Neural cell (in vitro differentiated cells): ENCODE results near the gene EHD4. TPM values are rescaled to one million over a fixed set of nuclear protein-coding genes. Genes with fewer than 3 reads are reported as not detected.

Experiments used
- H2AFZ ChIP-seq: fragments of 200-600, 300-800 bp; sonication (generic), shearing (Covaris generic); 2 replicates; pipeline ENCODE4 v1.6.0; 2014; ENCODE audit warnings: low read depth, mild to moderate bottlenecking, antibody characterized with exemption, low read length, moderate library complexity
- H3F3A ChIP-seq: fragments of 200-600 bp; shearing (Covaris generic); 2 replicates; pipeline ENCODE4 v1.6.1; 2016; ENCODE audit warnings: mild to moderate bottlenecking, moderate library complexity, mixed read lengths, antibody characterized with exemption, low read length; ENCODE audit not compliant: insufficient read depth, poor library complexity, severe bottlenecking
- H3K27ac ChIP-seq: fragments of 200-600, 300-800 bp; sonication (generic), shearing (Covaris generic); 2 replicates; pipeline ENCODE4 v1.5.1; 2014; ENCODE audit warnings: mild to moderate bottlenecking, low read length, moderate library complexity
- H3K27me3 ChIP-seq: fragments of 300-800, 200-600 bp; sonication (generic), shearing (Covaris generic); 2 replicates; pipeline ENCODE4 v1.6.0; 2014; ENCODE audit warnings: mild to moderate bottlenecking, low read depth, low read length, moderate library complexity; ENCODE audit not compliant: insufficient read depth
- H3K36me3 ChIP-seq: fragments of 300-800, 200-600 bp; sonication (generic), shearing (Covaris generic); 2 replicates; pipeline ENCODE4 v1.5.1; 2014; ENCODE audit warnings: mild to moderate bottlenecking, antibody characterized with exemption, low read length, moderate library complexity; ENCODE audit not compliant: insufficient read depth
- H3K4me2 ChIP-seq: fragments of 300-800, 200-600 bp; sonication (generic), shearing (Covaris generic); 2 replicates; pipeline ENCODE4 v1.6.0; 2014; ENCODE audit warnings: mild to moderate bottlenecking, low read length
- H3K4me3 ChIP-seq: fragments of 300-800, 200-600 bp; sonication (generic), shearing (Covaris generic); 2 replicates; pipeline ENCODE4 v1.5.1; 2014; ENCODE audit warnings: mild to moderate bottlenecking, low read length, moderate library complexity
- H3K79me2 ChIP-seq: fragments of 200-600 bp; shearing (Covaris generic); replicated peaks from 2 replicates; pipeline ENCODE4 v1.6.0; 2014; ENCODE audit warnings: mild to moderate bottlenecking, low read length, moderate library complexity; ENCODE audit not compliant: insufficient read depth
- H3K9ac ChIP-seq: fragments of 300-800, 200-600 bp; sonication (generic), shearing (Covaris generic); 2 replicates; pipeline ENCODE4 v1.6.1; 2016; ENCODE audit warnings: mild to moderate bottlenecking, low read length, mixed read lengths
- H3K9me2 ChIP-seq: fragments of 200-600 bp; shearing (Covaris generic); 2 replicates; pipeline ENCODE4 v1.6.1; 2016; ENCODE audit warnings: mild to moderate bottlenecking, low read length, mixed read lengths; ENCODE audit not compliant: insufficient read depth
- H3K9me3 ChIP-seq: fragments of 200-600, 300-800 bp; sonication (generic), shearing (Covaris generic); 2 replicates; pipeline ENCODE4 v1.6.1; 2016; ENCODE audit warnings: mild to moderate bottlenecking, mixed run types, low read length, moderate library complexity, mixed read lengths
- H4K20me1 ChIP-seq: fragments of 200-600 bp; shearing (Covaris generic); 2 replicates; pipeline ENCODE4 v1.6.1; 2016; ENCODE audit warnings: mild to moderate bottlenecking, mixed run types; ENCODE audit not compliant: insufficient read depth
- CTCF ChIP-seq: fragments of 450-650 bp; IDR thresholded peaks from 2 replicates; pipeline ENCODE4 v1.5.1; 2014; ENCODE audit warnings: antibody characterized with exemption, mild to moderate bottlenecking, moderate library complexity; ENCODE audit not compliant: poor library complexity, severe bottlenecking
- EP300 ChIP-seq: fragments of 450-650 bp; conservative IDR thresholded peaks from 2 replicates; pipeline ENCODE4 v1.6.1; 2014; ENCODE audit warnings: antibody characterized with exemption, mild to moderate bottlenecking, moderate library complexity; ENCODE audit not compliant: poor library complexity, severe bottlenecking
- EZH2 ChIP-seq: fragments of 200-600, 300-800 bp; shearing (Covaris generic), sonication (generic); IDR thresholded peaks from 2 replicates; pipeline ENCODE4 v1.6.1; 2014; ENCODE audit warnings: antibody characterized with exemption, low read length, borderline replicate concordance, mild to moderate bottlenecking; ENCODE audit not compliant: insufficient read depth, poor library complexity, severe bottlenecking
- MXI1 ChIP-seq: fragments of 450-650 bp; conservative IDR thresholded peaks from 2 replicates; pipeline ENCODE4 v1.6.1; 2014; ENCODE audit warnings: antibody characterized with exemption, mild to moderate bottlenecking; ENCODE audit not compliant: poor library complexity, severe bottlenecking
- POLR2AphosphoS5 ChIP-seq: IDR thresholded peaks from 2 replicates; pipeline ENCODE4 v1.6.1; 2012
- RAD21 ChIP-seq: fragments of 450-650 bp; conservative IDR thresholded peaks from 2 replicates; pipeline ENCODE4 v1.6.1; 2014; ENCODE audit warnings: antibody characterized with exemption, mild to moderate bottlenecking, moderate library complexity
- REST ChIP-seq: IDR thresholded peaks from 2 replicates; pipeline ENCODE4 v1.6.1; 2012; ENCODE audit warnings: borderline replicate concordance
- SMC3 ChIP-seq: fragments of 450-650 bp; conservative IDR thresholded peaks from 2 replicates; pipeline ENCODE4 v1.6.1; 2014; ENCODE audit warnings: antibody characterized with exemption, mild to moderate bottlenecking, moderate library complexity; ENCODE audit not compliant: poor library complexity
- TAF1 ChIP-seq: IDR thresholded peaks from 2 replicates; pipeline ENCODE4 v1.6.1; 2012; ENCODE audit warnings: low read depth
- polyA plus RNA-seq: library from polyadenylated mRNA; depleted of rRNA; stranded (reverse); fragments of >200 nt; gene quantifications from 2 replicates; pipeline ENCODE4 v1.2.3, GENCODE V29; 2014

EHD4 gene
- polyA plus RNA-seq, 1 donor from 2014 or later: 0.09 TPM

GRCh38 chr15:41918506-41919126 lies 53.7 kb downstream of the EHD4 start:
- no peaks in the 10 kb centered on the region for H3K79me2 ChIP-seq
- H3K9me2 ChIP-seq: no peaks in the 10 kb centered on the region
- no peak overlapping the region for H3K27ac ChIP-seq
- H3K27me3 ChIP-seq: no peaks in the 10 kb centered on the region
- no peak overlapping the region for H3K9ac ChIP-seq
- no peaks in the 10 kb centered on the region for H3K36me3 ChIP-seq
- H3F3A ChIP-seq: no peaks in the 10 kb centered on the region
- H3K9me3 ChIP-seq: no peaks in the 10 kb centered on the region
- no peak overlapping the region for H2AFZ ChIP-seq
- TF ChIP-seq POLR2AphosphoS5: no peak
- no peak for TF ChIP-seq CTCF
- TF ChIP-seq REST: no peak
- TF ChIP-seq EZH2: no peak
- no peak for TF ChIP-seq SMC3
- no peak for TF ChIP-seq TAF1
- TF ChIP-seq MXI1: no peak
- TF ChIP-seq EP300: no peak
- no peak for TF ChIP-seq RAD21
- no peak overlapping the region for H3K4me3 ChIP-seq
- no peaks in the 10 kb centered on the region for H4K20me1 ChIP-seq
- H3K4me2 ChIP-seq: no peak overlapping the region

DNA sequence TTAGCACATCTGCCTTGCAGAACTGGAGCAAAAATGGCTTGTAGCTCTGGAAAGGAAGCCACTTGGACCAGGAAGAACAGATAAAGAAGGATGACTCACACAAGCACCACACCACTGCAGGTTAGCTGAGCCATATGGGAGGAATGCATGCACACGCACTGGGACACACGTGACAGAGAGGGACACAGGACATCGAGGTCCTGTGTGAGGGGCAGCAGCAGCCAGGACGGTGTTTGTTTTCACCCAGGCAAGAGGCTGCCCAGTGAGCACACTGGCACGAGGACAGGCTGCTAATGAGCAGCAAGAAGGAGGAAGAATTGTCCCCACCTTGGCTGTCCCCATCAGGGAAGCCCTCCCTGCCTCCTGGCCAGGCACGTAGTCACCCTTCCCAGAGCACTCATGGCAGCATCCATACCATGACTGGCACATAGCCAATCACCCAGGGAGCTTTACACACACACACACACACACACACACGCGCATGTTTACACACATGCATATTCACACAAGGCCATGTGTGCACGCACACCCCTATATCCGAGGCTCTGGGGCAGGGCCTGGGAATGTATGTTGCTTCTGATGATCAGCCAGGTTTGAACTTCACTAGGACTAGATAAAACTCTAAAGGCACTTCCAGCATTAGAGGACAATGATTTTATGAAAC lies 54.5 kb downstream of the EHD4 start:
- H3K9ac ChIP-seq: no peak overlapping the region
- no peak for TF ChIP-seq EZH2
- TF ChIP-seq RAD21: no peak
- TF ChIP-seq MXI1: no peak
- TF ChIP-seq POLR2AphosphoS5: no peak
- TF ChIP-seq REST: no peak
- no peak for TF ChIP-seq EP300
- no peaks in the 10 kb centered on the region for H3K9me3 ChIP-seq
- no peaks in the 10 kb centered on the region for H4K20me1 ChIP-seq
- H3K9me2 ChIP-seq: no peaks in the 10 kb centered on the region
- H3K27me3 ChIP-seq: no peaks in the 10 kb centered on the region
- no peaks in the 10 kb centered on the region for H3K36me3 ChIP-seq
- H3K79me2 ChIP-seq: no peaks in the 10 kb centered on the region
- no peaks in the 10 kb centered on the region for H3F3A ChIP-seq
- no peak overlapping the region for H3K27ac ChIP-seq
- H3K4me3 ChIP-seq: no peak overlapping the region
- no peak overlapping the region for H2AFZ ChIP-seq
- no peak overlapping the region for H3K4me2 ChIP-seq
